Liver (tissue), 9 donors: ENCODE measurements around the gene GREB1L. TPM values are rescaled to one million over a fixed set of nuclear protein-coding genes. Genes with fewer than 3 reads are reported as not detected.
A peak's percentile ranks its signal among the peaks of the same experiment; 100 is the strongest.

Experiments
- DNase-seq: peaks from one replicate; pipeline ENCODE4 v3.0.0-alpha.2; 2017; ENCODE audit warnings: low spot score
- H3K27ac ChIP-seq, 2 donors: one replicate each; pipeline ENCODE4 v1.7.0; 2013; ENCODE audit warnings: inconsistent platforms in 2 of 2, low read length in 2 of 2, control low read depth in 1 of 2, low read depth in 1 of 2, mild to moderate bottlenecking in 1 of 2
- H3K27me3 ChIP-seq, 4 donors: one replicate each; pipeline versions ENCODE4 v1.6.1 to v1.7.0; 2013; ENCODE audit warnings: low read length in 3 of 4, inconsistent platforms in 1 of 4, mild to moderate bottlenecking in 1 of 4, moderate library complexity in 1 of 4; ENCODE audit not compliant: control insufficient read depth in 4 of 4, insufficient read depth in 4 of 4
- H3K36me3 ChIP-seq, 4 donors: one replicate each; pipeline versions ENCODE4 v1.6.1 to v1.7.0; 2013; ENCODE audit warnings: low read length in 3 of 4, mild to moderate bottlenecking in 3 of 4, low read depth in 1 of 4, moderate library complexity in 1 of 4; ENCODE audit not compliant: control insufficient read depth in 4 of 4, insufficient read depth in 3 of 4
- H3K4me1 ChIP-seq, 4 donors: one replicate each; pipeline versions ENCODE4 v1.6.1 to v1.7.0; 2013; ENCODE audit warnings: low read length in 3 of 4, mild to moderate bottlenecking in 3 of 4, moderate library complexity in 1 of 4; ENCODE audit not compliant: control insufficient read depth in 4 of 4, insufficient read depth in 4 of 4
- H3K4me3 ChIP-seq, 3 donors: one replicate each; pipeline versions ENCODE4 v1.6.1 to v1.7.0; 2013; ENCODE audit warnings: low read length in 3 of 3, control low read depth in 1 of 3, low read depth in 1 of 3, mild to moderate bottlenecking in 1 of 3
- H3K9ac ChIP-seq, 2 donors: one replicate each; pipeline ENCODE4 v1.7.0; 2013; ENCODE audit warnings: low read length in 2 of 2, mild to moderate bottlenecking in 2 of 2, moderate library complexity in 2 of 2, control low read depth in 1 of 2, low read depth in 1 of 2
- H3K9me3 ChIP-seq, 4 donors: one replicate each; pipeline versions ENCODE4 v1.6.1 to v1.7.0; 2013; ENCODE audit warnings: low read length in 3 of 4; ENCODE audit not compliant: control insufficient read depth in 4 of 4
- EGR1 ChIP-seq, 2 donors: IDR thresholded peaks; 2 replicates each; pipeline ENCODE4 v1.6.1; 2016 to 2018; ENCODE audit warnings: antibody characterized with exemption in 2 of 2, low read depth in 2 of 2
- FOXA1 ChIP-seq: IDR thresholded peaks from 2 replicates; pipeline ENCODE4 v1.6.1; 2016; ENCODE audit warnings: antibody characterized with exemption
- FOXA2 ChIP-seq: IDR thresholded peaks from 2 replicates; pipeline ENCODE4 v1.6.1; 2016; ENCODE audit warnings: antibody characterized with exemption
- GABPA ChIP-seq, 2 donors: IDR thresholded peaks in 1 of 2; conservative IDR thresholded peaks in 1 of 2; 2 replicates each; pipeline ENCODE4 v1.6.1; 2016; ENCODE audit warnings: antibody characterized with exemption in 2 of 2, mild to moderate bottlenecking in 1 of 2, moderate library complexity in 1 of 2
- HNF4A ChIP-seq, 2 donors: conservative IDR thresholded peaks; 2 replicates each; pipeline ENCODE4 v1.6.1; 2016; ENCODE audit warnings: antibody characterized with exemption in 2 of 2, mild to moderate bottlenecking in 2 of 2
- HNF4G ChIP-seq: IDR thresholded peaks from 2 replicates; pipeline ENCODE4 v1.6.1; 2016; ENCODE audit warnings: antibody characterized with exemption
- JUND ChIP-seq, 2 donors: IDR thresholded peaks; 2 replicates each; pipeline ENCODE4 v1.6.1; 2016; ENCODE audit warnings: antibody characterized with exemption in 2 of 2
- NR2F2 ChIP-seq: IDR thresholded peaks from 2 replicates; pipeline ENCODE4 v1.6.1; 2016; ENCODE audit warnings: antibody characterized with exemption
- RAD21 ChIP-seq, 2 donors: IDR thresholded peaks; 2 replicates each; pipeline ENCODE4 v1.6.1; 2016; ENCODE audit warnings: antibody characterized with exemption in 2 of 2, mild to moderate bottlenecking in 2 of 2
- RXRA ChIP-seq, 2 donors: IDR thresholded peaks; 2 replicates each; pipeline ENCODE4 v1.6.1; 2017 to 2018; ENCODE audit warnings: antibody characterized with exemption in 2 of 2, mild to moderate bottlenecking in 1 of 2
- SP1 ChIP-seq: IDR thresholded peaks from 2 replicates; pipeline ENCODE4 v1.6.1; 2018; ENCODE audit warnings: antibody characterized with exemption, mild to moderate bottlenecking
- TAF1 ChIP-seq: conservative IDR thresholded peaks from 2 replicates; pipeline ENCODE4 v1.6.1; 2016; ENCODE audit warnings: antibody characterized with exemption, mild to moderate bottlenecking
- YY1 ChIP-seq: IDR thresholded peaks from 2 replicates; pipeline ENCODE4 v1.6.1; 2016; ENCODE audit warnings: antibody characterized with exemption, mild to moderate bottlenecking
- WGBS: extraction: QIAGEN DNeasy Blood & Tissue Kit; methylation state at CpG from one replicate; pipeline ENCODE4 v1.1.7; 2013; 5-methylcytosine and 5-hydroxymethylcytosine counted together
- polyA plus RNA-seq, 2 donors: library from polyadenylated mRNA; stranded (reverse) in 1 of 2; unstranded in 1 of 2; fragments of 200-250 nt in 1 of 2; fragments of >200 nt in 1 of 2; fragmentation: Nextera tagmentation in 1 of 2; extraction: Ambion mirVana in 1 of 2; gene quantifications; one replicate each; pipeline versions ENCODE4 v1.2.1 to v1.2.3, GENCODE V29; 2013 to 2015
- total RNA-seq, 2 donors: library from RNA; depleted of rRNA; stranded (reverse); fragments of >200 nt; gene quantifications; one replicate each; pipeline ENCODE4 v1.2.3, GENCODE V29; 2014
- TF ChIP-seq, protein P1 (sequence below): IDR thresholded peaks from 2 replicates; pipeline ENCODE4 v1.6.1; 2016; ENCODE audit warnings: antibody characterized with exemption, mild to moderate bottlenecking
- TF ChIP-seq, protein P2 (sequence below): IDR thresholded peaks from 2 replicates; pipeline ENCODE4 v1.6.1; 2016; ENCODE audit warnings: antibody characterized with exemption
- TF ChIP-seq, protein P3 (sequence below): fragments of 150-350 bp; IDR thresholded peaks from 2 replicates; pipeline ENCODE4 v1.5.1; 2017; ENCODE audit warnings: improper control_type of control experiment, low read depth, low read length; ENCODE audit not compliant: missing input control
- TF ChIP-seq, protein P4 (sequence below): IDR thresholded peaks from 2 replicates; pipeline ENCODE4 v1.6.1; 2016; ENCODE audit warnings: antibody characterized with exemption
- TF ChIP-seq, protein P5 (sequence below): IDR thresholded peaks from 2 replicates; pipeline ENCODE4 v1.6.1; 2016; ENCODE audit warnings: antibody characterized with exemption
- donor health status: healthy.
- donor health status: healthy.
- donor health status: healthy.
- donor health status: healthy.
- donor health status: healthy.

The GREB1L gene
- total and polyA plus RNA-seq, 4 donors = 1.2 to 13.1 (median 3.0) TPM

DNA sequence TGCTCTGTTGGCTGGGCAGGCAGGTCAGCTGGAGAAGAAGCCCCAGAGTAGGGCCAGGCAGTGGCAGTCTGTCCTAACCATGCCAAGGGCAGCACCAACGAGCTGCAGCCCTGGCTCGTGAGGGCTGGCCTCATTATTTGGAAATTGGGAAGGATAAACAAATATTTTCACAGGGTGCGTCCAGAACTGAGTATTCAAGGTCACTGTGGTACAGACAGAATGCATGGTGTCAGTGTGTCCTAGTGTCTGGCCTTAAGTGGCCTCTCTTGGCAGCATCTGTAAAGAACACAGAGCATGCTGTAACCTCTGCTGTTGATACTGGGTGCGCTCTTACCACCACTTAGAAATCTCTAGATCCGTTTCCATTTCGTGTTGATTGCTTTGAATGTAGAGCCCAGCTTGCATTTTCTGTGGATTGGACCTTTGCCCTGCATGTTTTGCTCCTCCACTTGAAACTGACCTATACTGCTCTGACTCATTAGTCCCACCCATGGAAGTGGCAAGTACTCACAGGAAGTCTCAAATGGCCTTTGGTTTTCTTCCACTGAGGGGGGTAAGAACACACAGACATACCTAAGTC, 88.2 kb downstream of the GREB1L start:
- TF ChIP-seq, protein P1, sequence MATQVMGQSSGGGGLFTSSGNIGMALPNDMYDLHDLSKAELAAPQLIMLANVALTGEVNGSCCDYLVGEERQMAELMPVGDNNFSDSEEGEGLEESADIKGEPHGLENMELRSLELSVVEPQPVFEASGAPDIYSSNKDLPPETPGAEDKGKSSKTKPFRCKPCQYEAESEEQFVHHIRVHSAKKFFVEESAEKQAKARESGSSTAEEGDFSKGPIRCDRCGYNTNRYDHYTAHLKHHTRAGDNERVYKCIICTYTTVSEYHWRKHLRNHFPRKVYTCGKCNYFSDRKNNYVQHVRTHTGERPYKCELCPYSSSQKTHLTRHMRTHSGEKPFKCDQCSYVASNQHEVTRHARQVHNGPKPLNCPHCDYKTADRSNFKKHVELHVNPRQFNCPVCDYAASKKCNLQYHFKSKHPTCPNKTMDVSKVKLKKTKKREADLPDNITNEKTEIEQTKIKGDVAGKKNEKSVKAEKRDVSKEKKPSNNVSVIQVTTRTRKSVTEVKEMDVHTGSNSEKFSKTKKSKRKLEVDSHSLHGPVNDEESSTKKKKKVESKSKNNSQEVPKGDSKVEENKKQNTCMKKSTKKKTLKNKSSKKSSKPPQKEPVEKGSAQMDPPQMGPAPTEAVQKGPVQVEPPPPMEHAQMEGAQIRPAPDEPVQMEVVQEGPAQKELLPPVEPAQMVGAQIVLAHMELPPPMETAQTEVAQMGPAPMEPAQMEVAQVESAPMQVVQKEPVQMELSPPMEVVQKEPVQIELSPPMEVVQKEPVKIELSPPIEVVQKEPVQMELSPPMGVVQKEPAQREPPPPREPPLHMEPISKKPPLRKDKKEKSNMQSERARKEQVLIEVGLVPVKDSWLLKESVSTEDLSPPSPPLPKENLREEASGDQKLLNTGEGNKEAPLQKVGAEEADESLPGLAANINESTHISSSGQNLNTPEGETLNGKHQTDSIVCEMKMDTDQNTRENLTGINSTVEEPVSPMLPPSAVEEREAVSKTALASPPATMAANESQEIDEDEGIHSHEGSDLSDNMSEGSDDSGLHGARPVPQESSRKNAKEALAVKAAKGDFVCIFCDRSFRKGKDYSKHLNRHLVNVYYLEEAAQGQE = peak; percentile 74
- TF ChIP-seq, protein P2, sequence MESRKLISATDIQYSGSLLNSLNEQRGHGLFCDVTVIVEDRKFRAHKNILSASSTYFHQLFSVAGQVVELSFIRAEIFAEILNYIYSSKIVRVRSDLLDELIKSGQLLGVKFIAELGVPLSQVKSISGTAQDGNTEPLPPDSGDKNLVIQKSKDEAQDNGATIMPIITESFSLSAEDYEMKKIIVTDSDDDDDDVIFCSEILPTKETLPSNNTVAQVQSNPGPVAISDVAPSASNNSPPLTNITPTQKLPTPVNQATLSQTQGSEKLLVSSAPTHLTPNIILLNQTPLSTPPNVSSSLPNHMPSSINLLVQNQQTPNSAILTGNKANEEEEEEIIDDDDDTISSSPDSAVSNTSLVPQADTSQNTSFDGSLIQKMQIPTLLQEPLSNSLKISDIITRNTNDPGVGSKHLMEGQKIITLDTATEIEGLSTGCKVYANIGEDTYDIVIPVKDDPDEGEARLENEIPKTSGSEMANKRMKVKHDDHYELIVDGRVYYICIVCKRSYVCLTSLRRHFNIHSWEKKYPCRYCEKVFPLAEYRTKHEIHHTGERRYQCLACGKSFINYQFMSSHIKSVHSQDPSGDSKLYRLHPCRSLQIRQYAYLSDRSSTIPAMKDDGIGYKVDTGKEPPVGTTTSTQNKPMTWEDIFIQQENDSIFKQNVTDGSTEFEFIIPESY = peak; percentile 94
- TF ChIP-seq NR2F2 = peak; percentile 54
- TF ChIP-seq JUND (IDR thresholded peaks at IDR 0.05) = peak; percentile 89 to 90
- TF ChIP-seq HNF4G = peak; percentile 83
- TF ChIP-seq TAF1 = peak; percentile 50
- peak; percentile 89 to 90 for TF ChIP-seq HNF4A (conservative IDR thresholded peaks at IDR 0.05)
- peak; percentile 87 for TF ChIP-seq FOXA1
- peak; percentile 89 for TF ChIP-seq FOXA2
- TF ChIP-seq, protein P3, sequence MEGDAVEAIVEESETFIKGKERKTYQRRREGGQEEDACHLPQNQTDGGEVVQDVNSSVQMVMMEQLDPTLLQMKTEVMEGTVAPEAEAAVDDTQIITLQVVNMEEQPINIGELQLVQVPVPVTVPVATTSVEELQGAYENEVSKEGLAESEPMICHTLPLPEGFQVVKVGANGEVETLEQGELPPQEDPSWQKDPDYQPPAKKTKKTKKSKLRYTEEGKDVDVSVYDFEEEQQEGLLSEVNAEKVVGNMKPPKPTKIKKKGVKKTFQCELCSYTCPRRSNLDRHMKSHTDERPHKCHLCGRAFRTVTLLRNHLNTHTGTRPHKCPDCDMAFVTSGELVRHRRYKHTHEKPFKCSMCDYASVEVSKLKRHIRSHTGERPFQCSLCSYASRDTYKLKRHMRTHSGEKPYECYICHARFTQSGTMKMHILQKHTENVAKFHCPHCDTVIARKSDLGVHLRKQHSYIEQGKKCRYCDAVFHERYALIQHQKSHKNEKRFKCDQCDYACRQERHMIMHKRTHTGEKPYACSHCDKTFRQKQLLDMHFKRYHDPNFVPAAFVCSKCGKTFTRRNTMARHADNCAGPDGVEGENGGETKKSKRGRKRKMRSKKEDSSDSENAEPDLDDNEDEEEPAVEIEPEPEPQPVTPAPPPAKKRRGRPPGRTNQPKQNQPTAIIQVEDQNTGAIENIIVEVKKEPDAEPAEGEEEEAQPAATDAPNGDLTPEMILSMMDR = no peak
- TF ChIP-seq RXRA (IDR thresholded peaks at IDR 0.05) = peak; percentile 100
- TF ChIP-seq, protein P4, sequence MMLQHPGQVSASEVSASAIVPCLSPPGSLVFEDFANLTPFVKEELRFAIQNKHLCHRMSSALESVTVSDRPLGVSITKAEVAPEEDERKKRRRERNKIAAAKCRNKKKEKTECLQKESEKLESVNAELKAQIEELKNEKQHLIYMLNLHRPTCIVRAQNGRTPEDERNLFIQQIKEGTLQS = peak; percentile 86
- peak; percentile 99 for TF ChIP-seq SP1
- TF ChIP-seq, protein P5, sequence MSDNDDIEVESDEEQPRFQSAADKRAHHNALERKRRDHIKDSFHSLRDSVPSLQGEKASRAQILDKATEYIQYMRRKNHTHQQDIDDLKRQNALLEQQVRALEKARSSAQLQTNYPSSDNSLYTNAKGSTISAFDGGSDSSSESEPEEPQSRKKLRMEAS = peak; percentile 94
- TF ChIP-seq GABPA (IDR thresholded peaks at IDR 0.05 in 1 of 2, conservative IDR thresholded peaks at IDR 0.05 in 1 of 2) = no peak
- peak; percentile 77 for TF ChIP-seq YY1
- peak; percentile 66 to 76 for TF ChIP-seq RAD21 (IDR thresholded peaks at IDR 0.05)
- peak in 1 of 2 donors; percentile 58 for TF ChIP-seq EGR1 (IDR thresholded peaks at IDR 0.05; ENCODE audit: low read depth in 2 of 2)
- Histone ChIP-seq H3K4me3 (no peak overlapping the region), H3K9ac (no peak overlapping the region), H3K9me3 (no peaks in the 10 kb centered on the region), H3K27ac (peak overlapping the region; percentile 39 to 87), H3K36me3 (peaks cover 0 to 1% (median 0%) of the 10 kb centered on the region in 4 donors), H3K27me3 (no peaks in the 10 kb centered on the region), H3K4me1 (peaks cover 3 to 19% (median 12%) of the 10 kb centered on the region in 4 donors)
- 21% methylated on average over 6 of the region's 6 CpGs for WGBS
- no peak for DNase-seq
